T-helper 1 cell (primary cell): ENCODE data around the gene SEPTIN14.
"Not testable (repeated sequence)": the region's sequence is repeated elsewhere in the genome, so short reads cannot be mapped to it uniquely, and the experiment has no call there.

Source experiments
- DNase-seq, 5 donors: peaks; one replicate each; pipeline ENCODE4 v3.0.0-alpha.2; 2012 to 2020

The SEPTIN14 gene

DNA sequence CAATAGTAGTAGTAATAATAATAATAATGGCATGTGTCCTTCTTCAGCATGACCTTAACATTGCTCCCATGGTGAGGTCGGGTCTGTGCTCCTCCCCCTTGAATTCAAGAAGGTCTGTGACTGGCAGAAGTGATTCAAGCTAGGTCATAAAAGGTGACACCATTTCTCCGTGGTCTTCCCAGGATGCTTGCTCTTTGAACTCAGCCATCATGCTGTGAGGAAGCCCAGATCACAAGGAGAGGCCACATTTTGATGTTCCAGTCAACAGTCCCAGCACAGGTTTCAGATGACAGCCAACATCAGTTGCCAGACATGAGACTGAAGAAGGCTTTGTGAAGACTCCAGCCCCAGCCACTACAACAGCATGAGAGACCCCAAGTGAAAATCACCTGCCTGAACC, 83.9 kb downstream of the SEPTIN14 start:
- no peak for DNase-seq

DNA sequence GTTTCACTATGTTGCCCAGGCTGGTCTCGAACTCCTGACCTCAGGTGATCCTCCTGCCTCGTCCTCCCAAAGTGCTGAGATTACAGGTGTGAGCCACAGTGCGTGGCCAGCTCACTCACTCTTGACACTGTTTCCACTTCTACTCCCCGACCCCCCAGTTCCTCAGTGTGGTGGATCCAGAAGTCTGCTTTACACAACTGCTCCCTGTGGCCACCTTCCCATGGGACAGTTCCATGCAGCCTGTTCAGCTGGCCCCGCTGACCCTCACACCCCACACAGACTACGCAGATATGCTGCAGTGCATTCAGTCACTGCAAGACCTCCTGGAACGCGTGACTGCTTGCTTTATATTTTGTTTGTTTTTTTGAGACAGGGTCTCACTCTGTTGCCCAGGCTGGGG, 86.4 kb downstream of the SEPTIN14 start:
- no peak for DNase-seq

DNA sequence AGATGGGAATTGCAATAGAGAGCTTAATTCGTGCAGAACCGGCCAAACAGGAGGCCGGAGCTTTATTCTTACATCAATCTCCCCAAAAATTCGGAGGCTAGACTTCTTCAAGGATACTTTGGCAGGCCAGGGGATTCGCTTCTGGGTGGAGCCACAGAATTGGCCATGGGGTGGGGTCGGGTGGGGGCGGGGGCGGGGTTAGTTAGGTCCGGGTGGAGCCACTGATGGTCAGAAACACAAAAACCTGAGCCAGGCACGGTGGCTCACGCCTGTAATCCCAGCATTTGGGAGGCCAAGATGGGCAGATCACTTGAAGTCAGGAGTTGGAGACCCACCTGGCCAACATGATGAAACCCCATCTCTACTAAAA, 87.5 kb downstream of the SEPTIN14 start:
- no peak for DNase-seq

DNA sequence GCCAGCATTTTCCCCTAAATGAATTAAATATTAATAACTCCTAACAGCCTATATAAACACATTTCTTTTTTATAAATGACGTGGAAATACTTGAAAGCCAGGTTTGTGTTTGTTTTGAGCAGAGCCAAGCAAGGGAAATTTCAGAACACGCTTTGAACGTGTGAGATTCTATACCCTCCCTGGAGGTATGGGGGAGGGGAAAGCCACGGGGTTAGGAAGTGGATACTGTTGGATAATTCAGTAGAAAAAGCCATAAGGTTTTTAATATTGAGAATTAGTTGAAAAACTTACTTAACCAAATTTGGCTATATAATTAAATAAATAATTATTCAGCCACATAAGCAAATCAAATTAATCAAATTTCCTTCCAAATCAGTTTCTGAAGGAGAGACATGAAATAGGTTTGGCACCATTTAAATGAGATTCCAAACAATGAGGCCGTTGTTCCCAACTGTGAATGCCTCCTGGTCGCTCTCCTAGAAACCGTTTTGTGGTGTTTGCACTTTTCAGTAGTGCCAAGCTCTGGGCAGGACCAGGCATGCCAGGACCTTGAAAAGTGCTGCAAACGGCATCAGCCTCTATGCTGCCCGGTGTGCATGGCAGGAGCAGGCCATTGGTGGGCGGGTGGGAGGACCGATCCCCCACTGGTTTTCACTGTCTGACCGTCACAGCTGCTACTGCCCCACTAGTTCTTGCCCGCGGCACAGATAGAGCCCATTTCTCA, 88.1 kb downstream of the SEPTIN14 start:
- DNase-seq, result no peak

DNA sequence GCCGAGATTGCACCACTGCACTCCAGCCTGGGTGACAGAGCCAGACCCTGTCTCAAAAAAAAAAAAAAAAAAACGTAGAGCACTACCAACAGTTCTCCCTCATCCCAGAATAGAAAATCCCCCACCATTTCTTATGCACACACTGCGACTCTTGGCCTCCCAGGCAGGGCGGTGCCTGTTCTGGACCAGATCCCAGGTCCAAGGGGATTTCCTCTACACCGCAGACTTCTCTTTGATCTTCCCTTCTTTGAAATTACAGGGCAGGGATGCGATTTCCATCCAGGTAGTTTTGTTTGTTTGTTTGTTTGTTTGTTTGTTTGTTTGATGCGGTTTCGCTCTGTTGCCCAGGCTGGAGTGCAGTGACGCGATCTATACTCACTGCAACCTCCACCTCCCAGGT, 91.8 kb downstream of the SEPTIN14 start:
- DNase-seq, result no peak

DNA sequence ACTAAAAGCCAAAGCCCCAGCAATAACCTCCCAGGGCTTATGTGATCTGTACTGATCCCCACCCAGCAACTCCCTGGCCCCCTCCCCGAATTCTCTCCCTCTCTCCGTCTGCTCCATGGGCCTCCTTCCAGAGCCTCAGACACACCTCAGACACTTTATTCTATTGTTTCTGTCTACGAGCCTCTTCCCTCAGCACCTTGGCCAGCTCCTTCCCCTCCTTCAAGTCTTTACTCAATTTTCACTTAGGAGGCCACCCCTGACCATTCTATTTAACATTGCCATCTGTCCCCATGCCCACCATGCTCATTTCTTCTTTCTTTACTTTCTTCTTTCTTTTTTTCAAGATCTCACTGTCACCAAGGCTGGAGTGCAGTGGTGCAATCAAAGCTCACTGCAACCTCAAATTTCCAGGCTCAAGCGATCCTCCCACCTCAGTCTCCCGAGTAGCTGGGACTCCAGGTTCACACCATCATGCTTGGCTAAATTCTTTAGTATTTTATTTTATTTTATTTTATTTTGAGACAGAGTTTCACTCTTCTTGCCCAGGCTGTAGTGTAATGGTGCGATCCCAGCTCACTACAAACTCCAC, 109.2 kb downstream of the SEPTIN14 start:
- not testable (repeated sequence) for DNase-seq

DNA sequence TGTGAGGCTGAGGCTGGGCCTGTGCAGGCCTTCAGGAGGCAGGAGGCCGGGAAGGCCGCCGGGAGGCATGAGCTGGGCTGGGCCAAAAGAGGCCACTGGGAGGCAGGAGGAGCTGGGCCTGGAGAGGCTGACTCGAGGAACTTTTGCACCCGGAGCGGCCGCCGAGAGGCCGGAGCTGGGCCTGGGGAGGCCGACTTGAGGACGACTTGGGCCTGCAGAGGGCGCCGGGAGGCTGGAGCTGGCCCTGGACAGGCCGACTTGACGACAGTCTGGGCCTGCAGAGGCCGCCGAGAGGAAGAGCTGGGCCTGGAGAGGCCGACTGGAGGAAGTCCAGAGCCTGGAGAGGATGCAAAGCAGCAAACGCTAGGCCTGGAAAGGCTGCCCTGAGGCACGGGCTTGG, 117.8 kb downstream of the SEPTIN14 start:
- not testable (repeated sequence) for DNase-seq
